NCI-H2029 treated with DMSO at 0.1 percent for 48 hours (cell line): ENCODE measurements around the gene LTF.
"Not testable (repeated sequence)": the region's sequence is repeated elsewhere in the genome, so short reads cannot be mapped to it uniquely, and the experiment has no call there.

ENCODE experiments used
- DNase-seq: peaks from one replicate; lab custom pipeline; 2025; lab: John Stamatoyannopoulos, UW

LTF gene

DNA sequence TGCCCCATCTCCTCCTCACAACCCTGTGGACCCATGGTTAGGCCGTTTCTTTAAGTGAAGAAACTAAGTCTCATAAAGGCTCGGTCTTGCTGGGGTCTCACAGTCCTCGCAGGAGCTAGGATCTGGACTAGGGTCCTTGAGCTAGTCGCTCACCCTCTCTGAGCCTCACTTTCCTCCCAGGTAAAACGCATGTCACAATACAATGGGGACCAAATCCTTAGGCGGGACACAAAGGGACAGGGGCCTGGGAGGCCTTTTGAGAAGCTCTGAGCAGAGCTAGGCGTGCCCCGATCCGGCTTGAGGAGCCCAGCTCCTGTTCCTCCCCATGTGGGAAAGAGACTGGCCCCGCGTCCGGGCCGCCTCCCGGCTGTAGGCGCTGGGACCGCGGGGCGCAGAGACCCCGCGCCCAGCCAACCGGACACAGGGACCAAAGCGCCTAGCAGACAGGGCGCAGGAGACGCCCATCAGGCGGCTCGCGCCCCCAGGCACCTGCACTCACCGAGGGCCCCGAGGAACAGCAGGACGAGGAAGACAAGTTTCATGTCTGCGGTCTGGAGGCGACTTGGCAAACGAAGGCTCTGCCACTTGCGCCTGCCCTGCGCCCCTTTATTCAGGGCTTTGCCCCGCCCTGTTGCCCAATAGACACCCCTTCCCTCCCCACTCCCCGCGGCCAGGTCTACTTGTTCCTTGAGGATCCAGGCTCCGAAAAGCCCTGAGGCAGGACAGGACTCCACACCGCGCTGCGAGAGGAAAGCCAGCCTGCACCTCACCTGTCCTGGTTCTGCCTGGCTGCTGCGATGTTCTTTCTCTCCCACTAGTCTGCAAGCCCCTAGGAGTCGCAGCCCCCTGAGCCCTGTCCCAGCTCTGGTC, at the start of gene LTF:
TSS of gene LTF (minus strand) at position 580 of the 870 bp plus-strand sequence. CDS start at position 542, 38 bp downstream.
- DNase-seq, result no peak

DNA sequence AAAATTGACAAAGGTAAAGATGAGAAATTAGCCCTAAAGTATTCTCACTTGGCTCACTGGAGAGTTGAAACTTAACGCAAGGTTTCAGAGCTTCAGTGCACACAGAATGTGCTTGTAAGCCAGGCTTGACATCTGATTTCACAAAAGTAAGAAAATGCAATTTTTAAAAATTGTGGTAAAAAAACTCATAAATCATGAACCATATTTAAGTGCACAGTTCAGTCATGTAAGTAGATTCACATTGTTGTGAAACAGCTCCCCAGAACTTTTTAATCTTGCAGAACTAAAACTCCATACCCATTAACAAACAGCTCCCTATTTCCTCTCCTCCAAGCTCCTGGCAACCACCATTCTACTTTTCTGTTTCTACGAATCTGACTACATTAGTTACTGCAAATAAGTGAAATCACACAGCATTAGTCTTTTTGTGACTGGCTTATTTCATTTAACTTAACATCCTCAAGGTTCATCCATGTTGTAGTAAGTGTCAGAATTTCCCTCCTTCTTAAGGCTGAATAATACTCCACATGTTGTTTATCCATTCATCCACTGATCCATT, 47.6 kb upstream of the LTF start:
- no peak for DNase-seq

DNA sequence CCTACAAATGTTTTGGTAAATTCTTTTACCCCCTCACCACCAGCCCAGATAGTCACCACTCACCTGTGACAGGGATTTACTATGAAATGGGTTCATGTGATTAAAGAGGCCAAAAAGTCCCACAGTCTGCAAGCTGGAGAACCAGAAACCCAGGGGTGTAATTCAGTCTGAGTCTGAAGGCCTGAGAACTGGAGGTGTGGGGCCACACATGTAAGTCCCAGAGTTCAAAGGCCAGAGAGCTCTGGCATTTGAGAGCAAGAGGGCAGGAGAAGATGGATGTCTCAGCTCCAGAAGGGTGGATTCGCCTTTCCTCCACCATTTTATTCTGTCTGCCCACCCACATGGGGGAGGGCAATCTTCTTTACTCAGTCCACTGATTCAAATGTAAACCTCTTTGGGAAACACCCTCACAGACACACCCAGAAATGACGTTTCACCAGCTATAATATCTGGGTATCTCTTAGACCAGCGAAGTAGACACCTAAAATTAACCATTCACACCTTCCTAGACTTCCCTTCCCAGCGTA, 45.0 kb upstream of the LTF start:
- no peak for DNase-seq

DNA sequence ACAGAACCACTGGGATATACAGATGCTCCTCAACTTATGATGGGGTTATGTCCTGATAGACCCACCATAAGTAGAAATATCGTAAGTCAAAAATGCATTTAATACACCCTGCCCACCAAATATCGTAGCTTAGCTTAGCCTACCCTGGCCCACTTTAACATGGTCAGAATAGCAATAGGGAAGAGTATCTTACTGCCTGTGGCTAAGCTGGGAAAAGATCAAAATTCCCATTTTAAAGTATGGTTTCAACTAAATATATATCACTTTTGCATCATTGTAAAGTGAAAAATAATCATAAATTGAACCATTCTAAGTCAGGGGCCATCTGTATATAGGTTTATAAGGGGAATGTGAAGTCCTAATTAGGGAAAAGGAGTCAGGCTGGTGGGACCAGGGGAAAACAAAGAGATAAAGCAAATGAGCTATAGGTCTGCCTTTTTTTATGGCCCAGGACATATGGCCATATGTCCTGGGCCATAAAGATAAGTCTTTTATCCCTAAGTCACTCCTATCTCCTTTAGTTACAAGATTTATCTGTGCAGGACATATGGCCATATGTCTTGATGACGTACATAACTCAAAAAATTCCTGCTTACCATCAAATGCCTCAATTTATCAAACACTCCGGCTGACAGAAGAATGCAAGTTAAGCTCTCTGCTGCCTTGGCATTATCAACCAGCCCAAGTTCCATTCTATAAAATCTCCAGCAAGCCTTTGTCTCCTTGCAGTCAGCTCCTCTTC, 44.3 kb upstream of the LTF start:
- DNase-seq, result no peak

DNA sequence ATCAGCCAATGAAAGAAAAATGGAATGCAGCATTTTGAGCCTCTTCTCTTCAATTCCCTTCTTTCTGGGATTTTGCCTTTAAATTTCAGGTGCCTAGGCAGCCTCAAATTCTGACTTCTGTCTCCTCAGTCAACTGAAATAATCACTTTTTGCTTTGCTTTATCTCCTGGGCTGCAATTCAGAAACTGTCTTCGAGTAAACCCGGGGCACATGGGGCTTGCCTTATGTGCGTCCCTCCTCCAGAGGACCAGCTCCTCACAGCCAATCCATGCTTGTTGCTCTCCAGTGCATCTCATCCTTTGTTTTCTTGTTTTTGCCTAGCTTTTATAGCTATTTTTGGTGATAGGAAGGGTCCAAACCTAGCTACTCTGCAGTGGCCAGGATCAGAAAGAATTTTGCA, 41.8 kb upstream of the LTF start:
- no peak for DNase-seq

DNA sequence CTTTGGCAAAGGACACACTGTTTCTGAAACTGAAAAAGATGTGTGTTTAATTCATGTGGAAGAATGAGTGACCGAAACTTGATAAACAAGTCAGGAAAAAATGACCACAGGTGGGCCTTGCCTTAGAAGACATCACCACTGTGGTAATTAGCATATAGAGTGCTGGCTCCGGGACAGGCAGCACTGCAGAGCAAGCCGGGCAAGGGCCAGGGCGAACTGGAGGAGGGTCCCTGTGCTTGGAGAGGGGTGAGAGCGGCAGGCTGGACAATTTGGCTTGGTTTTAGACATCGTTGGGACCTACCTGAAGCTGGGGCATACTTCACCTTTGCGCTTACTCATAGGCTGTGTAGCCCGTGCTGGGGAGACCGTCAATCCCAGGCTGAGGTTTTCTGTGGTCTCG, 41.2 kb upstream of the LTF start:
- no peak for DNase-seq

DNA sequence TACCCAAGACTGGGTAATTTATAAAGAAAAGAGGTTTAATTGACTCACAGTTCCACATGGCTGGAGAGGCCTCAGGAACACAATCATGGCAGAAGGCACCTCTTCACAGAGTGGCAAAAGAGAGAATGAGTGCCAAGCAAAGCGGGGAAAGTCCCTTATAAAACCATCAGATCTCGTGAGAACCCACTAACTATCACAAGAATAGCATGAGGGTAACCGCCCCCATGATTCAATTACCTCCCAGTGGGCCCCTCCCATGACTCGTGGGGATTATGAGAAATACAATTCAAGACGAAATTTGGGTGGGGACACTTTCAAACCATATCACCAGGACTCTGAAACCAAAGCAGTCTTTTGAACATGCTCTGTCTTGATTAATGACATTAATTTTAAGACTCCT, 40.1 kb upstream of the LTF start:
- DNase-seq, result no peak

DNA sequence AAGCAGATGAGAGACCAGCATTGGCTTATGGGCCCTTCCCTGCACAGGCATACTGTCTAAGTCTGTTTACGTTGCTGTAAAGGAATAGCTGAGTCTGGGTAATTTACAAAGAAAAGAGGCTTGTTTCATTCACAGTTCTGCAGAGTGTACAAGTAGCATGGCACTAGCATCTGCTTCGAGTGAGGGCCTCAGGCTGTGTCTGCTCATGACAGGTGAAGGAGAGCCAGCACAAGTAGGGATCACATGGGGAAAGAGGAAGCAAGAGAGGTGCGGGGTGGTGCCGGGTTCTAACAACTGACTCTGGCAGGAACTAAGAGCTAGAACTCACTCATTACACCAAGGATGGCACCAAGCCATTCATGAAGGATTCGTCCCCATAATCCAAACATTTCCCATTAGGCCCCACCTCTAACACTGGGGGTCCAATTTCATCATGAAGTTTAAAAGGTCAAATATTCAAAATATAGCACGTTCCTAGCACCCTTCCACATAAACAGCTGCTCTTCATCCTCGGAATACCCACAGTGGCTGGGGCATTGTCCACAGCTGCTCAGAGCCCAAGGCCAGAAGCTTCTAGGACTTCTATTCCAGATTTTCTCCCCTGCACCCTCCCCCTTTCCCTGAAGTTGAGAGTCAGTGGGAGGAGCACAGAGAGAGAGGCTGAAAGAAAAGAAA, 38.6 kb upstream of the LTF start:
- no peak for DNase-seq

DNA sequence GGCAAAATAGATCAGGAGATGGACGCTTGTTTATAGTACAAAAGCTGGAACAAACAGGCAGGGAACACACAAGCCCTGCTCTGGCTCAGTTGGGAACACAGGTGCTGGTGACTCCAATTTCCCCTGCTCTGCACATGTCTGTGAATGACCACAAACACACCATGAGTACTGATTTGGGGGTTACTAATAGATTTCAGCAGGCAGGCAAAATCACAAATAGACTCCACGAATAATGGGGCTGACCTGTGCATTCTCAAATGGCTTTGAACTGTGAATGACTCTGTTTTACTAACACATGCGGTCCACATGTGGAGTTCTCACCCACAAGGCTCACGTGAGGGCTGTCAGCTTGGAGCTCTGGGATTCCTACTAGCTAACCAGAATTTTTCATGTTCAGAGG, 37.0 kb upstream of the LTF start:
- no peak for DNase-seq

DNA sequence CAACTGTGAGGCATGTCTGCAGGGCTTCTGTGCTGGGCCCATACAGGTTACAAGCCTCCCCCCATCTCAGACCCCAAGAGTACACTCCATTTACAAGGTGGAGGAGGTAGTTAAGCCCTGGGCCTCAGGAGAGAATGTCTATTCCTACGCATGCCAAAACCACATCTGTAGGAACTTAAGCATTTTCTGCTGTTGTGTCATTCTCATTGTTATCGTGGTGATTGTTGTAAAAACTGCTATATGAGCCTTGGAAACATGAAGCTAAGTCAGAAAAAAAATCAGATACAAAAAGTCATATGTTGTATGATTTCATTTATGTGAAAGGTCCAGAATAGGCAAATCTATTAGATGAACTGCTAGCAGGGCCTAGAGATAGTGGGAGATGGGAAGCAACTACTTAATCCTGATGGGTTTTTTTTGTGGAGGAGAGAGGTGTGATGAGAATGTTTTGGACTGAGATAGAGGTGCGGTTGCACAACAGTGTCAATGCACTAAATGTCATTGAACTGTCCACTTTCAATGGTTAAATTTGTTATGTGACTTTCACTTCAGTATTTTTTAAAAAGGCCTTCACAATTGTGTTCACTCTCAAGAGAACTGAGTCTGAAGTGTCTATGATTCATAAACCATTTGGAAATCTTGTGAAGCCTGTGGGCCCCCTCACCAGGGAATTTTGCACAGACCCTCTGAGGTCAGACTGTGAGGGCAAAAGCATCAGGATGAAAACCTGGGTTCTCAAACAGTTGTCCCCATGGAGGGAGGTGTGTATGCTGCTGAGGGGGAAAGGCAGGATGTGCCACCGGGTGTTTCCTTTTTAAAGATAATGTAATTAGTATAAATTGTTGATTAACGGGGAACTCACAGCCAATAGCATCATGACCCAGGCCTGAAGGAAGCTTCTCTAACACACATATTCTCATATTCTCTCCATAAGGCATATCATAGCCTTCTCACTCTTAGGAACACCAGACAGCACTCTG, 36.2 kb upstream of the LTF start:
- DNase-seq, result no peak

DNA sequence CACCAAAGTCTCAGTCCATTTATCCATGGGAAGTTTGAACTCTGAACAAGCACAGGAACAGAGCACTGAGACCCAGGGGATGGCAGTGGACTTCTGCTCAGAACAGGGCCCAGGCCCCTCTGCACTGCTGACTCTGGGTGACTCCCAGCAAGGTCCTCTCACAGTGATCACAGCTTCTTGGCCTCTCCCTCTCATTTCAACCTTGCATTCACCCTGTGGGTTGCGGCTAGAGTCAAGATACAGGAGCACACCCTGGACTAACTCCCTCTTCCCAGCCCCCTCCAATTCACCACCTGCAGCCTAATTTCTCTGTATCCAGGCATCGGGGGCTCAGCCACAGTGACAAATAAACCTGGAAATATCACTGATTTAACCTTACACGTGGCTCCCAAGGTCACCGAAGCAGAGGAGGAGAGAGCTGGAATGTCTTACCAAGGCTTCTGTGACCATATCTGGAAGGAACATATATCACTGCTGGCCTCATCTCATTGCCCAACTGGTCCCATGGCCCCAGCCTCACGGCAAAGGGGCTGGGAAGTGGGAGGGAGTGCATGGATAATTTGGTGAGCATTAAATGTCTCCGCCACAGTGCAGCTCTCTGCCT, 34.3 kb upstream of the LTF start:
- DNase-seq, result no peak

DNA sequence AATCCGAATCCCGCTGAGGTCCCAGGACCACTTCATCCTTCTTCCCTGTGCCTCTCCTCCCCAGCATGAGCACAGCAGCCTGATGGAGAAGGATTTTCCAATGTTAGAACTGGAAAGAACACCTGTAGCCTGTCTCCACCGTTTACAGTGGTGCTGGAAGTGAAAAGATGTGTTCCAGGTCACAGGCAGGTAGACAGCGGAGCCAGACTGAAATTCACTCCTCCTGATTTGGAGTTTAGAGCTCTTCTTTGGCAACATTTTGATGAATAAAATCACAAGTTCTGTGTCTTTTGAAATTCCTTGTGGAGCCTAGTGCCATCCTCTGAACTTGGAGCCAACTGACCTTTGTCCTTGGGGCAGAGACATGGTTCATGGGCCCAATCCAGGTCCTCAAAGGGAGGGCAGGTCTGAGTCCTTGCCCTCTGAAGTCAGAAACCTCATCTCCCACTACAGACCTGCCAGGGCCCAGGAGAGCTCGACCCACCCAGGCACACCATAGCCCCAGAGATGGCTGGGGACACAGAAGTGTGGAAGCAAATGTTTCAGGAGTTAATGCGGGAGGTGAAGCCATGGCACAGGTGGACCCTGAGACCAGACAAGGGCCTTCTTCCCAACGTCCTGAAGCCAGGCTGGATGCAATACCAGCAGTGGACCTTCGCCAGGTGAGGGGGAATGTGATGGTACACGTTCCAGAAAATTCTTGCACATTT, 33.0 kb upstream of the LTF start, which contains the start of gene RTP3:
TSS of gene RTP3 (plus strand) at position 421 of the 710 bp plus-strand sequence. CDS start at position 508, 87 bp downstream.
- DNase-seq, result no peak

DNA sequence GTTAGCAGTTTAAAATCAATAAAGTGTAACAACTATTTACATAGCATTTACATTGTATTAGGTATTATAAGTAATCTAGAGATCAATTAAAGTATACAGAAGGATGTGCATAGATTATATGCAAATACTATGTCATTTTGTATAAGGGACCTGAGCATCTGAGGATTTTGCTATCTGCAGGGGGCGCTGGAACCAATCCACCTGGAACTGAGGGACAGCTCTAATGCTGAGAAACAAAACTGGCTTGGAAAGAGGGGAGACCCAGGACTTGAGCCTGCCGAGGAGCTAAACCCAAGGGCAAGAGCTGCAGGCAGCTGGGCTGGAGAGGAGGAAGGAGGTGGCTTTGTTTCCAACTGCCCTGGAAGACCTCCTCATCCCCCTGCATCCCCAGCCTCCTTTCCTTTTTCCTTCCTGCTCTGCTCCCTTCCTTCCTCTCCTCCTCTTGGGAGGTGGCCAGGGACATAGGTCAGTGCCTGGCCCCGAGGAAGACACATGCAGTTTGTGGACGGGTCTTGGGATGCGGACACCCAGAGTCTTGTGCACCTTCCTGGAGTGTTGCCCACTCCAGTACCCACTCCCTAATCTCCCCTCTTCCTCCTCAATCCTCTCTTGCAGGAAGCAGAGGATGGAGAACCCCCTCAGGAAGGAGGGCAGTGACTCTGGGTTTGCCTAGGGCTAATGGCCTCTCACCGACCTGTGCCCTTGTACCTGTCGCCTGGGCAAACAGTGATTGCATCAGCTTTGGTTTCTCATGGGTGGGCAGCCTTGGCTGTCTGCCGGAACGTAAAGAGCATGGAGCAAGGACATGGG, 32.2 kb upstream of the LTF start:
- DNase-seq, result no peak

DNA sequence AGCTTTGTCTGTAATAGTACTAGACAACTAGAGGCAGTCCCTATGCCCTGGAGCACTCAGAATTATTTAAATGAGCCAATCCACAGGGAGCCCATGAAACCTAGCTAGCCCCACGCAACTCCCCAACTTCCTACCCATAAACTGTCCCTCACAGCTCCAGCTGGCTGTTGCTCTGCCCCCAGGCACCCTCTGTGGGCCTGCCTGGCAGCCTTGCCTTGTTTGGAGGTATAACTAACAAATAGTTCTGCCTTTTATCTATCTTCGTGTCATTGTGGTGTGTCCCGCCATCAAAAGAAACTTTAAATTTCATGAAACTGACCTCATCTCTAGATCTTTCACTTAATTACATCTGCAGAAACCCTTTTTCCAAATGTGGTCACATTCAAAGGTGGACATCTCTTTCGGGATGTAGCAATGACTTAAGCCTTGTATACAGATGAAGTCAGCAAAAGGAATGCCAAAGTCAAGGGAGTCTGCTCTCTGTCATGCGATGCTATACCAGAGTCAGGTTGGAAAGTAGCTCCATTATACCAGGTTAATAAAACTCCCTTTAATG, 31.3 kb upstream of the LTF start:
- DNase-seq, result no peak

DNA sequence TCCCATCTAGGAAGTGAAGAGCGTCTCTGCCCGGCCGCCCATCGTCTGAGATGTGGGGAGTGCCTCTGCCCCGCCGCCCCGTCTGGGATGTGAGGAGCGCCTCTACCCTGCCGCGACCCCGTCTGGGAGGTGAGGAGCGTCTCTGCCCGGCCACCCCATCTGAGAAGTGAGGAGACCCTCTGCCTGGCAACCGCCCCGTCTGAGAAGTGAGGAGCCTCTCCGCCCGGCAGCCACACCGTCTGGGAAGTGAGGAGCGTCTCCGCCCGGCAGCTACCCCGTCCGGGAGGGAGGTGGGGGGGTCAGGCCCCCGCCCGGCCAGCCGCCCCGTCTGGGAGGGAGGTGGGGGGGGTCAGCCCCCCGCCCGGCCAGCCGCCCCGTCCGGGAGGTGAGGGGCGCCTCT, 29.8 kb upstream of the LTF start:
- not testable (repeated sequence) for DNase-seq

DNA sequence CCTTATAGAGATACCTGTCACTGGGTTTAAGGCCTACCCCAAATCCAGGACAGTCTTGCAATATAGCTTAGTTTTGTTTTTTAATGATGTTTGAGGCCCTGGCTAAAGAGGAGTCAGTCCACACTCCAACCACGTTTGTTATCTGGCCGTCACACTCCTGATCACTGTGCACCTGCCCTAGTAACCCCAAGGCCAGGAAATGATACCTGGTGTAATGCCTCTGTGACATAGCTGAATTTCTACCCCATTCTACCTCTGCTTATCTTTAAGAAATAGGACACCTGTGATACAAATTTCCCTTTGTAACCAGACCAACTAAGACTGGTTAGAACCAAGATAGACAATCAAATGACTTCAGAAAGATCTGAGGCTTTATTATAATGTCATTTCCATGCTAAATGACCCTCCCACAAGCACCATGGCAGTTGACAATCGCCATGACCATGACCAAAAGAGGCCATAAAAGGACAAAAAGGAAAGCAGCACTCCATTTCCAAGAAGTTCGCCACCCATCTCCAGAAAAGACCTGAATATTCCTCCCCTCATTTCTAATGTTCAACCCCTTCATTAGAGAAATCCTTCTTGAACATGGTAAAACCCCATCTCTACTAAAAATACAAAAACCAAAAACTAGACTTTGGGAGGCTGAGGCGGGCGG, 28.3 kb upstream of the LTF start:
- DNase-seq, result no peak

DNA sequence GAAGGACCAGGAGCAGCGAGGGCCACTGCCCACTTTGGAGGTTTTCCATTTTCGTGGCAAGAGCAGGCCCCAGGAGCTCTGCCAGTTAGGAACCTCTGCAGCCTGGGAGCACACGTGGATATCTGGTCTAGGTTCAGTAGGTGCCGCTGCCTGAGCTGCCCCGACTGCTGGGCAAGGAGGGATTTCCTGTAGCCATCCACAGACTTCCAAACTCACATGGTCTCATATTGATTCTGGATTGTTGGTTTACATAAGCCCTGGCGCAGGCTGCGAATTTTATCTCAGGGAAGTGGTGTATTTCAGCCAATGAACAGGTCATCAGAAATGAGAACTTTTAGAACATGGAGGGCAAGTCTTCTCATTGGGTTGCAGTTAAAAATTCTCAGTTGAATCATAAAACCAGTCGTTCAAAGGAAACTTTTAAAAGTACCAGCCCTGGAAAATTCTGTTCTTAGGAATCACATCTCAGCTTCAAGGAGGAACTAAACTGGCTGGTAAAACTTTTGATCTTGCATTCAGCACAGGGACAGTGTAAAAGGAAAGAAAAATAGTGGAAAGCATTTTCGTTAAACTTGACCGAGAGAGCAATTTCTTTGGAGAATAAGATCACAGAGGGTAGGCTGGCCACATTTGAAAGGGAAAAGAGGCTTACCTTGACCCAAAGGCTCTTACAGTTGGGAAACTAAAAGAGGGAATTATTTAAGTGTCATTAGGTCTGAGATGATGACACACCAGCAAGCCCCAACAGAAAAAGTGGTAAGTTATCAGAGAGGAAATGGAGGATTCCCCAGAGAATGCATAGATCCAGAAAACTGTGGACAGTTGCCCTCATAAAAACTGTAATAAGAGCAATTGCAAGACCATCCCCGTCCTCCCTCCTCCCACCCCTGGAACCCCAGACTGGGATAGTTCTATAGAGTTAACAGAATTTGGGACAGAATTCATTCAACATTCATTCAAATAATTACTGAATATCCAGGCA, 26.7 kb upstream of the LTF start:
- no peak for DNase-seq
